A172 (cell line): ENCODE measurements around the gene HOXA5. TPM values are rescaled to one million over a fixed set of nuclear protein-coding genes. Genes with fewer than 3 reads are reported as not detected.

Experiments used
- DNase-seq: peaks from one replicate; pipeline ENCODE4 v3.0.0-alpha.2; 2015; ENCODE audit warnings: low spot score
- total RNA-seq: library from RNA; depleted of rRNA; stranded (reverse); fragments of >200 nt; shearing (Covaris generic); gene quantifications from 2 replicates; pipeline ENCODE4 v1.2.3, GENCODE V29; 2014

Gene HOXA5
- total RNA-seq, 1 experiment from 2014 or later, result 0.98 TPM

DNA sequence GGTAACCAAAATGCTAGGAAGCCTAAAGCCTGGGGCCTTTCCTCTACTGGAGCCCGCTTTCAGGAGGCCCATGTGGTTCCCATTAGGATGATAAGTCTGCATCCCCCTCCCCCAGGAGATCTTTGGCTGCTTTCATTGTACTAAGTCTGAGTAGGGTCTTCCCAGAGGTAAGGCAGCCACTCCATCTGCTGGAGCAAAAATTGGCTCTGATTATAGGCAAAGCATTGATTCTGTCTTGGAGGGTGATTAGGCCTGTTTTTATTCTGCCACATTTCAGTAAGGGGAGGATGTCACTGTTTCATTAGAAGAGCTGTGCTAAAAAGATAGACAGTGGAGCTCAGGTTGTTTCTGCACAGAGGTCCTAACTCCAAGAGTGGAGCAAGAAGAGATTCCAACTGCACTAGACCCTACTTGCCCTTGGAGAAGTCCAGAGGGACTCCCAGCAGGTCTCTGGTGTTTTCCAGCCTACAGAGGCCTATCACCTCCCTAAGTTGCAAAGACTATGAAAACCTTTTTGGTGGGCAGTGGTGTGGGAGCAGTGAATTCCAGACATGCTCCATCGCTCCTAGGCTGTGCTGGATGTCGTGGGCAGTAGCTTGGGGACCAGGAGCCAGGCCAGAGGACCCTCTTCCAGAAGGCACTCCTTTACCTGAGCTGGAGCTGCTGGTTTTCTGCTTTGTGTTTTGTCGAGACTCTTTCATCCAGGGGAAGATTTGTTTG is 33.9 kb downstream of the HOXA5 start:
- no peak for DNase-seq

DNA sequence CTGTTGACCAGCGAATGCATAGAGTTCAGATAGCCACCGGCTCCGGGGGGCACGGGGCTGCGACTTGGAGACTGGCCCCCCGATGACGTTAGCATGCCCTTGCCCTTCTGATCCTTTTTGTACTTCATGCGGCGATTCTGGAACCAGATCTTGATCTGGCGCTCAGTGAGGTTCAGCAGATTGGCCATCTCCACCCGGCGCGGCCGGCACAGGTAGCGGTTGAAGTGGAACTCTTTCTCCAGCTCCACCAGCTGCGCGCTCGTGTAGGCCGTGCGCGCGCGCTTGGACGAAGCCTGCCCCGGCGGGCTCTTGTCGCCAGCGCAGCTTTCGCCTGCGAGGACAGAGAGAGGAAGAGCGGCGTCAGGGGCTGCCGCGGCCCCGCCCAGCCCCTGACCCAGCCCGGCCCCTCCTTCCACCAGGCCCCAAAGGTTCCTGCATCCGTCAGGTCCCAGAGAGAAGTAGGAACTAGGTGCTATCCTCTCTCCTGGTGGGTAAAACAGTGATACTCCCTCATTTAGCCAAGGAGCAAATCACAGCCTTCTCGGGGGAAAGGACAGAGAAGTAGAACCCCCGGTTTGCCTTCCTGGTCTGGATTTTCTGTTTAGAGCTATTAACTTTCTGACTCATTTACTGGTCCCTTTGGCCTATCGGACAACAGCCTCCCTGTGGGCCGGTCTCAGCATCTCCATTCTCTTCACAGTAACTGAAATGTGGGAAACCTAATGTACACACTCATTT is 34.9 kb downstream of the HOXA5 start:
- no peak for DNase-seq

DNA sequence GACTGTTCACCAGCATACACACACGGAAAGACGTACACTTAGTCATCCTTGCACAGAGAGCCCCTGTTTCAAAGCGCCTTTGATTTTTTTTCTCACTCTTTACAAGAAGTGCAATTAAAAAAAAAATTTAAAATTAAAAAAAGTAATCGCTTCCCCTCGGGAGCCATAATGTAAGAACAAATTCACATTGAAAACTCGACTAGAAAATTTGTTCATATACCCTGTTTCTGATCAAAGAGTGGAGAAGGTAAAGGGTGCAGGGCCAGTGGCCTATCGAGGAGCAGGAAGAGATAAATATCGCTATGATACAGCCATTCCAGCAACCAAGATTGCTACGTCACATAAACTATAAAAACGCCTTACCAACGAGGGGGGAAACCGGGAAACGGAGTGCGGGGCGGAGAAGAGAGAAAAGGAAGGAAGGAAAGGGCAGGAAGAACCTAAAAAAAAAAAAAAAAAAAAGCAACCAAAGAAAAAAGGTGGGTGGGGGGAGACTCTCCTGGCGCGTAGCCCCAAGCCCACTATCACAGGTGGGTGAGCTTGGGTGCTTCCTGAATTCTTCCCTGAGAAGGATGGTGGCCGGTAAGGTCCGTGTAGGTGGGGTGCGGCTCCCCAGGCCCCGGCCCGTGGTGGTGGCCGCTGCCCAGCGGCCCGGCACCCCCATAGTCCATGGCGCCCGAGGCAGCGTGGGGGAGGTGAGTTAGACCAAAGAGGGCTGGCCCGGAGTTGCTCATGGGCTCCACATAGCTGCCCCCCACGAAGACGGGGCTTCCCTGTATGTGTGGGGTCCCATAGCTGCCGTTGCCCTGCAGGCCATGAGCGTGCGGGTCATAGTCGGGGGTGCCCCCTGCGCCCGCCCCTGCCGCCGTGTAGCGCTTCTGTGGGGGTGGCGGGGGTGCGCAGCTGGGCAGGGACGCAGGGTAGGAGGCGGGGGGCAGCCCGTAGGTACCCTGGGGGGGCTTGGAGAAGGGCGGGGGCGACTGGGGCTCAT is 35.8 kb downstream of the HOXA5 start:
- DNase-seq, result no peak

DNA sequence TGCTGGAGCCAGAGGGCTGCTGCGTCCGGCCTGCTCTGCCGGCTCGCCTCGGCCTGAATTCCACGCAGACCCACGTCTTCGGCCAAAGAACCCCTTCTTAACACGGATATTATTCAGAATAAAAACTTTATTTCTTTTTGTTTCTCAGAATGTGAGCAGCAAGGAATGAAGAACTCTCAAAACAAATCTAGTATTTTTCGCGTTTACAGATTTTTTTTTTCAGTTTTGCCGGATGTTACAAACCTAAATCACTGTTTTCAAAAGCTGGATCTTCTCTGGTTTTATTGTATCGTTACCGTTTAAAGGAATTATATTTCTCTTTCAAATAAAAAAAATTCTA is 36.6 kb downstream of the HOXA5 start:
- DNase-seq, result no peak

DNA sequence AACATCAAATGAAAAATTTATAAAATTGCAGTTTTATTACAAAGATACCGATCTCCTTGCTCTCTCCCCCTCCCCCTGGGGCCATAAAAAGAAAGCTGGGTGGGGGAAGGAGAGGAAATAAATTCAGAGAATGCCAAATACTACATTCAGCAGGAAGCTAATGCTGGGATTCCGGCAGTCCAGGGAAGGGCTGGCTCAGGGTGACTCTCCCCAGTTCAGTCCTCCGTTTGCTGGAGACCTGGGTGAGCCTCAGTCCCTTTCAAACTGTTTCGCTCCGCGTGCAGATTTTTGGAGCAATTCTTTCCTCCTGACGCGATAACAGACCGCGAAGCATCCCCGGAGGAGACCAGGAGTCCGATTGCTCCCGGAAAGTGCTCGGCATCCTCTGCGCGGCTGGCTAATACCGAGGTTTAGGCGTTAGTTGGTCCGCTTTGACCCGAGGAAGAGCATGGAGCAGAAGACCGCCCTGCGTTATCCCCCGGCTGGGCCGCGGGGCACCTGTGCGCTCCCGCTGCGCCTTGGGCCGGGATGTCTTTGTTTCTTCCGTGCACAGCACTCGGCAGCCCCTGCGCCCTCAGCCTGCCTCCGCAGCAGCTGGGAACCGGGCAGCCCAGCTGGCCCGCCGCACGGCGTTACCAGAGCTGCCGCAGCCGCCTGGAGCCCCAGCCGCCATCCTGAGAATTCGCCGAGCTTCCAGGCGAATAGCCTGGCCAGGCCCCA is 37.1 kb downstream of the HOXA5 start:
- peak; percentile 27 for DNase-seq

DNA sequence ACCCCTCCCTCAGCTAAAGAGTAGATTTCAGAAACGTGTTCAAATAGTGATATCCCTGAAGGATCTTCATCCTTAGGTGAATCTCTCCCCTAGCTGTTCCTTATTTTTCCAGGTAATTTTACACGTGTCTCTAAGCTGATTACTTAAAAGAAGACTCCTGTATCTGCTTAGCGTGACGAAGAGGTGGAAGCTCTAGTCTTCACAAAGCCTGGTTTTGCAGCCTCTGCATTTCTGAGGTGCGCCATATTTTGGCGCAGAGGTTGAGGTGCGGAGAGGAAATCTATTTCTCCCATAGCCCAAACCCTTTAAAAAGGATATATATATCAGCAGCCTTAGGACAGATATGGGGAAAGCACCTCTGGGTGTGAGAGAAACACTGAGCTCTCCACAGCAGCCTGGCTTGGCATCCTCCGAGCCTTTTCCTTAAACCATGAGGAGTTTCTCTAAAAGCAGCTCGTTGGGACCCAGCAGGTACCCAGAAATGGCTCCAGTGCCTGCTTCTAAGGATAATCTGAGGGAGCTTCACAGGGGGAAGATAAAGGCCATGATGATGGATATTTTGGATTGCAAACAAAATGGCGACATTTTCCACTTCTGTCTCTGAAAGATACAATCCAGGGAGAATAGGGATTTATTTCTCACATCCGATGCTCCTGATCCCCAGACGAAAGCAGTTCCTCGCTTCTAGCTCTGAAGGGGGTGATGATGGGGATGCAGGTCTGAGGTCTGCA is 38.0 kb downstream of the HOXA5 start:
- DNase-seq, result no peak

DNA sequence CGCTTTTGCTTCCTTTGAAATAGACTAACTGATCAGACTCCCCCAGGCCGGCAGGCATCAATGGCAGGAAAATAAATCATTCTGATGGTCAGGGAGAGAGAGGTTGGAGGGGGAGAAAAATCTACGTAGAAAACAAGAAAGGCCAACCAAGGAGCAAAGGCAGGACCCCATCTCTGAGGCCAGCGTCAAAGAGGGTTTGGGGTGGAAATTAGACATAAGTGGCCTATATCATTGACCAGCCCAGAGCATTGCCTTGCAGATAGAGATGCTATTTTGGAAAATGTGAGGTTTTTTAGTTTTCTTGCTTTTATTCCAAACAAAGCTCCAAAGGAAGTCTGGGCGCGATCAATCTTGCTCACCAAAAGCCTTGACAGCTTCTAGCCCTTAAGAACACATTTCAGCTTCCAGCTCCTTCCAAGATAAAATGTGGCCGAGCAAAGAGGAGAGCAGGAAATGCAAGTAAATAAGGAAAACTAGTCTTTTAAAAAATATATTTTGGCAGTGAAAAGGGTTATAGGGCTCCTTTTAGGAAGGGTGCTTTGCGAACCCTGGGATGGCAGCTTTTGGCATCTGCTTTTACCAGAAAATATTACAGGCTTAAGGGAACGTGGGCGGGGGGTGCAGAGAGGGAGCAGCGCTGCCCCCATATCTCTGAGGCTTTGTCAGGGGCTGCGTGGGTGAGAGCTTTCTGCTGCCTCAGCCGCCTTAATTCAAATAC is 39.0 kb downstream of the HOXA5 start:
- DNase-seq, result no peak

DNA sequence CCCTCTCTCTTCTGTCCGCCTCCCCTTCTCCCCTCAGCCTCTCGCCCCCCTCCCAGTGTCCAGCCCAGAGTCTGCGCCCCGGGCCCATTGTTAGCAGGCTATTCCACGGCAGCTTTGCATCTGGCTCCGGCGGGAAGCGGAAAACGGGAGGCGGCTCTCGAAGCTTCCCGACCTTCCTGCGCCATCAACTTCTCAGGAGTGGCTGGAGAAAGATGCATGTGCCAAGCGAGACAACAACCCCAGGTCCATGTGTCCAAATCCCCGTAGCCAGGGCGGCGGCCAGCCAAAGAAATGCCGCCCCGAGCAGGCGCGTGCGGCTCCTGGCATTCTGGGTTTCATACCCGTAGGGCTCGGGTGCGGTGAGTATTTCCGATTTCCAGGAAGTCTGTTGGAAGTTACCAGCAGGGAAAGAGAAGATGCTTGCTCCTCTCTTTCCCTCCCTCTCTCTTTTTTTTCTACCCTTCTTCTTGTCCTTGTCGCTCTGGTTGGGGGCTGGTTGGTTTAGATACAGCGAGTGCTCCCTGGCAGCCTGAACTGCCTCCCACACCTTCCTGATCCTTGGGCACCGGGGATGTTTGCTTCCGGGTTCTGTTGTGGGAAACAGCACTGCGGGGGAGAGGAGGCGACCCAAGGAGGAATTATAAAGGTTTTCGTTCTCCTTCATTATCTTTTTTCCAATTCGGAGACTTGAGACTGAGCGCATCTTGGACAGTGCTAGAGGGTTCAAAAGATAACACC is 39.8 kb downstream of the HOXA5 start:
- no peak for DNase-seq

DNA sequence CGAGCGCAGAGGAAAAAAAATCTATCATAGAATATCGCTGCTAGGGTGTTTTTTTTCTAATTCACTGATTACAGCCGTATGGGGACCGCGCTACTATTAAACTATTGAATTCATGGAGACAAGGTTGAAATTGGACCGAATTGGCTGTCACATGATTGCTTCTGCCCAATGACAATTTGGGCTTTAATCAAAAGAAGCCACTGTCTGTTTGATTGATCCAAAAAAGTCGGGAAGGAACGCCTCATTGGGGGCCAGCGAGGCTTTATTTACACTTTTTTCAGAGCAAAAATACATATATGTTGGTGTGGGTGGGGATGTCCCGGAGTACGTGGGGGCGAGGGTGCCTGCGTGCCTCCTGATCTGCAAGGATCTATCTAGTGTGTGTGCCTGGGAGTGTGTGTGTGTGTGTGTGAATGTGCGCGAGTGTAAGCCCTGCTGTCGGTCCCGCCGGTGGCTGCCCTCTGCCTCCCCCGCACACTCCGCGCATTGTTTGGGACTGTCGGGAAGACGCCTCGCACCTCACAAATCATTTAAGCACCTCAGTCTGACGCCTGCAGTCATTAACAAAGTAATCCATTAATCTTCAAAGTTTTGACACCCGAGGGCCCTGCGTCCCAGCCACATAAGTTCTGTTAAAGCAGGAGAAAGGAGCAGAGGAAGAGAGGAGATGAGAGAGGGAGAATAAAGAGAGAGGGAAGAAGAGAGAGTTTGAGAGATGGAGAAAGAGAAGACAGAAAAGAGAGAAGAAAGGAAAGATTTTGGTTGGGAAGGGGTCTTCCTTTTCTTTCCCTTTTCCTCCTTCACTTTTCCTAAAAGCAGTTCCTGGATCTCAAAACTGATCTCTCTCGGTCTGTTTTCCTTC is 40.7 kb downstream of the HOXA5 start, which contains the start of gene HOXA2:
Gene HOXA2, minus strand, starts transcription at position 103 of the 862 bp plus-strand sequence. CDS start 183 bp downstream, outside the sequence.
- no peak for DNase-seq

DNA sequence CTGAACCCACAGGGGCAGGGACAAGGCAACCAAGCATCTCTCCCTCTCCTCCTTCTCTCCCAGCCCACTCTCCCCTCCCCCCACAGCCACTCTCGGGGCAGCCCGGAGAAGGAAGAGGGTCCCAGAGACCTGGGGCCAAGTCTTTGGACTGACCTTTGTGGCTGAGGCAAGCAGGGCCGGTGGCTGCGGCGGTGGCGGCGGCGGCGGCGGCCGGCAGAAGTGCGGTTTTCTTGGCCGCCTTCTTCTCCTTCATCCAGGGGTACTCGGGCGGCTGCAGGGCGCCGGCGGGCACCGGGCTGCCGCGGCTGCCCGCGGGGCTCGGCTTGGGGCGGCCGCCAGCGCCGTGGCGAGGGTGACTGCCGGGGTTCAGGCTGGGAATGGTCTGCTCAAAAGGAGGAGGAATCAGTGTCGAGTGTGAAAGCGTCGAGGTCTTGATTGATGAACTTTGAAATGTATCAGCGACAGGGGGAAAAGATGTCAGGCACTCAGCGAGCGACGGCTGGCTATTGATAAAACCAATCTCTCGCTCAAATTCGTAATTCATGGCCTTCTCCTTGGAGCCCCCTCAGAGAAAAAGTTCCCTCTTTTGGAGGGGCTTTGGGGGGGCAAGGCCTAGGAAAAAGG is 41.4 kb downstream of the HOXA5 start:
- DNase-seq, result no peak

DNA sequence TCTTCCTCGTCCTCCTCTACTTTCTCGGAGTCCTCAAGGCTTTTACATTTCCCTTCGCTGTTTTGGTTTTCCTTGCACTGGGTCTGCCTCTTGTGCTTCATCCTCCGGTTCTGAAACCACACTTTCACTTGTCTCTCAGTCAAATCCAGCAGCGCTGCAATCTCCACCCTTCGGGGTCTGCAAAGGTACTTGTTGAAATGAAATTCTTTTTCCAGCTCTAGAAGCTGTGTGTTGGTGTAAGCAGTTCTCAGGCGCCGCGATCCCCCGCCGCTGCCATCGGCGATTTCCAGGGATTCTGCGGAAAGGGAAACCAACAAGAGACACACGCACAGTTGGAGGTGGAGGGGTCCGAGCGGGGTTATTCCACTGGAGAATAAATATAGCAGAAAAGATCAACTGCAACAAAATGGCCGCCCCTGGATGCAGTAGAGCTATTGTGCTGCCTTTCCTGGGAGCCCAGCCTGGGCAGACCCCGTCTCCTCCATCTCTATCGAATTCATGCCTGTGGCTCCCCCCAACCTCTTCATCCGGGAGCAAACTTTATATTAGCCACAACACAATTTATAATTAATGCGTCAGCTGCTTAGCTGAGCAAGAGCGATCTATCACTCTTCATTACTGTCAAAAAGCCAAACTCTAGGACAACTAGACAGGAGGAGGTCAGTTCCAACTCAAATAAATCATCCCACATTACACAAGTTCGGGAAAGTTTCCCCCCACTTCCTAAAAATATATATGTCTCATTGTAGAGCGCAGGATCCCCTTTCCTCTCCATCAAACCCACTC is 42.1 kb downstream of the HOXA5 start:
- DNase-seq, result no peak

DNA sequence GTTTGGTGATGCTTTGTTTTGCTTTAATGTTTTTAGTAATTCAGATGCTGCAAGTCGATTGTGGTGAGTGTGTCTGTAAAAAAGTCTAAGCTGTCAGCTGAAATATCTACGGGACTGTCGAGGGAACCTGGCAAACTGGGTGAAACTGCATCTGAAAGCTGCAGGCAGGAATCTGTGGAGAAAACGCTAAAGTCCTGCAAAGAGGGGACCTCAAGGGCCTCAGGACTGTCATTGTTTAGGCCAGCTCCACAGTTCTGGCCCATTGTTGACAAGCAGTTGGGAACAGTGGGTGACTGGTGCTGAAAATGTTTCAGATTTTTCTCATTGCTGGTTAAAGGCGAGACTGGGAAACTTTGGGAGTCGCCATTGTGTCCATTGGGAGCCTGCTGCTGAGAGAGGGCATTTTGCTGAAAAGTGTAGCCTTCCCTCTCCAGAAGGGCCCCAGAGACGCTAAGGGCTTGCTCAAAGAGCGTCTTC is 42.7 kb downstream of the HOXA5 start:
- DNase-seq, result no peak

DNA sequence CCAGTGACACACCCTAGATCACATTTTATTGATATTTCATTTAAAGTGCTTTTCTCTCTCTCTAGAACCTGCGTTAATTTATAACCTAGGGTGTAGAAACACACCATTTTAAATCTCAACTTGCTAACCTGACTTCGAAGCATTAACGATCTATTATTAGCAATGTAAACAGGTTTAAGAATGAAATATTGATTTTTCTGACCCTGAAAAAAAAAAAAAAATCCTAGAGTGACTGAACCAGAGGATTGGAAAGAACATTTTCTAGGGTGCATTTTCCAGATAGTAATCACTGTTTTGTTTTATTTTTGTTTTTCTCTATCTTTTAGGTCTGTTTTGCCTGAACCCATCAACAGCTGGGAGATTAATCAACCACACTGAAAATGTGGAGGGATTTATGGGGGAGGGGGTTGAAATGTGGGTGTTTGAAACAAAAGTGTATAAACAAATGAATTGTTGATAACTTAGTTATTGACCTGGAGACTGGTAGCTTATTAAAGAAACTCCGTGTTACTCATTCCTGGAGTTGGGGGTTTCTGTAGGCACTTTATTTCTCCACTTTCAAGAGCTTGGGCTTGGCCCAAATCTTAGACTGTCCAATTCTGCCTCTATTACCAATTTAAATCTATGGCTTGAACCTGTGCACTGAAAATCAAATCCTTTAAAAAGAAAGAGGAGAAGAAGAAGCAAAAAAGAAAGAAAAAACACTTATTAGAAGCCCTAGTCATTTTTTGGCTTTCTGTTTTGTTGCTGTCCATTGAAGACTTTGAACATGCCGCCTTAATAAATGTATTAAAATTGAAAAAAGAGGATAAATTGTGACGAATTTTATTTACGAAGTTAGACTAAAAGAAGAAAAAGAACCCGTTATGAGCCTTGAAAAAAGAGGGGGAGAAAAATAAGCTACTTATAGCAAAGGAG is 43.8 kb downstream of the HOXA5 start:
- no peak for DNase-seq

DNA sequence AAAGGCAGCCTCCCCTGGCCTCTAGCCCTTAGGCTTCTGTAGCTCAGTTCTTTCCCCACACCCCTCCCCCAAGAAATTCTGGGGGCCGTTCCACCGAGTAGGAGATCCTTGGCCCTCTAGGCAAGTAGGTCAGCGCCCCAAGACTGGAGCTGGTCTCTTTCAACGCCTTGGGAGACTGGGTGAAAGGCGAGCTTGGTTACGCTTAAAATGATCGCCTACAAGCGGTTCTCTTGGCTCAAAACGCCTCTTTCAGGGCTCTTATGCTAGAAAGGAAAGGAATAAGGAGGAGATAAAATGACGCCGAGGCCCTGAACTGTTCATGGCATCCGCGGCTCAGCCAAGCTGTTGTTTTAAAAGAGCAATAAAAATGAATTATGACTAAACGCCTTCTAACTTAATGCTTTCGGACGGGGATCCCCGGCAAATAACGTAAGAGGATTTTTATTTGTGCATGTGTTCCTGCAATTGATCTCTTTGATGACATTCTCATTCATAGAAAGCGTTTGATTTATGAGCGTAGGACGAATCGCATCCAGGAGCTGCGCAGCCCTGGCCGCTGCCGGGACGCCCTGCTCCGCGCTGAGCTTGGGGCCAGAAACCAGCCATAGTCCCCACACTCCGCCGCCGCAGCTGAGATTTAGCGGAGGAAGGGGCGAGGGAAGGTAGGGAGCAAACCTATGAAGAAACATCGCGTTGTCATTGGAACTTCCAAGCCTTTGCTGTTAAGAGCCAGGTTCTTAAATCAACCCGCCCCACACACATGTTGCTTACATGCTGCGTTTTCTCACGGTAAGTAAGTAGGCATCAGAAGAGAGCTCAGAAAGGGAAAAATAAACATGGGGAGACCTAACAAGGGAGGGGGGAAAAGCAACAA is 44.7 kb downstream of the HOXA5 start:
- no peak for DNase-seq
